Measurements from ENCODE around the gene DMBX1.

DNA sequence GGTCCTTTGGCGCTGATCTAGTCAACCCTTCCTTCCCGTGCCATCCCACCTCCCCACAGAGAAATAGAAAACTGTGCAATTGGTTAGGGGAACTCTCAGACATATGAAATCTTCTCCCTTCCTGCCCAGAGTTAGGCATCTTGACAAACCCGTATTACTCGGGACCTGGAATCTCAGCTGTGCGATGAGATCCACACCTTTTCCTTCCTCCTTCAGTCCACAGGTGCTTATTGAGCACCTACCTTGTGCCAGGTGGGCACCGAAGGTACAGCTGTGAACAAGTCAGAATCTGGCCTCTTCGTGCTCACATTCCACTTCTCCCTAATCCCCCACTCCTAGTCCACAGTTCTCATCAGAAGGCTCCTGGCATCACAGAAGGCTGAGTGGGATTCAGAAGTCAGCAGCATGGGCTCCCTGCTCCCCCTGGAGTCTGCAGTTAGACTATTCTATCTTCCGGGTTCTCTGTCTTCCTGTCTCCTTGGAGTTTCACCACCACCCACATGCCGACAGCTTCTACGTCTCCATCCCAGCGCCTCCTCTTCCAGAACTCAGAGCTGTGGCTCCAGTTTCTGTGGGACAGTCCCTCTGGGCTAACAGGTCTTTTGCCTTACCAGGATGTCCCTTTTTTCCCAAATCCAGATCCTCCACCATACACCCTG, 38.8 kb downstream of the DMBX1 start:
- TF ChIP-seq, protein P1, sequence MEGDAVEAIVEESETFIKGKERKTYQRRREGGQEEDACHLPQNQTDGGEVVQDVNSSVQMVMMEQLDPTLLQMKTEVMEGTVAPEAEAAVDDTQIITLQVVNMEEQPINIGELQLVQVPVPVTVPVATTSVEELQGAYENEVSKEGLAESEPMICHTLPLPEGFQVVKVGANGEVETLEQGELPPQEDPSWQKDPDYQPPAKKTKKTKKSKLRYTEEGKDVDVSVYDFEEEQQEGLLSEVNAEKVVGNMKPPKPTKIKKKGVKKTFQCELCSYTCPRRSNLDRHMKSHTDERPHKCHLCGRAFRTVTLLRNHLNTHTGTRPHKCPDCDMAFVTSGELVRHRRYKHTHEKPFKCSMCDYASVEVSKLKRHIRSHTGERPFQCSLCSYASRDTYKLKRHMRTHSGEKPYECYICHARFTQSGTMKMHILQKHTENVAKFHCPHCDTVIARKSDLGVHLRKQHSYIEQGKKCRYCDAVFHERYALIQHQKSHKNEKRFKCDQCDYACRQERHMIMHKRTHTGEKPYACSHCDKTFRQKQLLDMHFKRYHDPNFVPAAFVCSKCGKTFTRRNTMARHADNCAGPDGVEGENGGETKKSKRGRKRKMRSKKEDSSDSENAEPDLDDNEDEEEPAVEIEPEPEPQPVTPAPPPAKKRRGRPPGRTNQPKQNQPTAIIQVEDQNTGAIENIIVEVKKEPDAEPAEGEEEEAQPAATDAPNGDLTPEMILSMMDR (IDR thresholded peaks at IDR 0.05; ENCODE audit: poor library complexity, severe bottlenecking) = no peak
- no peak for TF ChIP-seq TAF1 (IDR thresholded peaks at IDR 0.05; ENCODE audit: low read depth)
- TF ChIP-seq, protein P2, sequence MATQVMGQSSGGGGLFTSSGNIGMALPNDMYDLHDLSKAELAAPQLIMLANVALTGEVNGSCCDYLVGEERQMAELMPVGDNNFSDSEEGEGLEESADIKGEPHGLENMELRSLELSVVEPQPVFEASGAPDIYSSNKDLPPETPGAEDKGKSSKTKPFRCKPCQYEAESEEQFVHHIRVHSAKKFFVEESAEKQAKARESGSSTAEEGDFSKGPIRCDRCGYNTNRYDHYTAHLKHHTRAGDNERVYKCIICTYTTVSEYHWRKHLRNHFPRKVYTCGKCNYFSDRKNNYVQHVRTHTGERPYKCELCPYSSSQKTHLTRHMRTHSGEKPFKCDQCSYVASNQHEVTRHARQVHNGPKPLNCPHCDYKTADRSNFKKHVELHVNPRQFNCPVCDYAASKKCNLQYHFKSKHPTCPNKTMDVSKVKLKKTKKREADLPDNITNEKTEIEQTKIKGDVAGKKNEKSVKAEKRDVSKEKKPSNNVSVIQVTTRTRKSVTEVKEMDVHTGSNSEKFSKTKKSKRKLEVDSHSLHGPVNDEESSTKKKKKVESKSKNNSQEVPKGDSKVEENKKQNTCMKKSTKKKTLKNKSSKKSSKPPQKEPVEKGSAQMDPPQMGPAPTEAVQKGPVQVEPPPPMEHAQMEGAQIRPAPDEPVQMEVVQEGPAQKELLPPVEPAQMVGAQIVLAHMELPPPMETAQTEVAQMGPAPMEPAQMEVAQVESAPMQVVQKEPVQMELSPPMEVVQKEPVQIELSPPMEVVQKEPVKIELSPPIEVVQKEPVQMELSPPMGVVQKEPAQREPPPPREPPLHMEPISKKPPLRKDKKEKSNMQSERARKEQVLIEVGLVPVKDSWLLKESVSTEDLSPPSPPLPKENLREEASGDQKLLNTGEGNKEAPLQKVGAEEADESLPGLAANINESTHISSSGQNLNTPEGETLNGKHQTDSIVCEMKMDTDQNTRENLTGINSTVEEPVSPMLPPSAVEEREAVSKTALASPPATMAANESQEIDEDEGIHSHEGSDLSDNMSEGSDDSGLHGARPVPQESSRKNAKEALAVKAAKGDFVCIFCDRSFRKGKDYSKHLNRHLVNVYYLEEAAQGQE (IDR thresholded peaks at IDR 0.05; ENCODE audit: borderline replicate concordance) = no peak
- no peak for TF ChIP-seq EP300 (conservative IDR thresholded peaks at IDR 0.05; ENCODE audit: poor library complexity, severe bottlenecking)
- no peak for TF ChIP-seq POLR2AphosphoS5 (IDR thresholded peaks at IDR 0.05)
- TF ChIP-seq MXI1 (conservative IDR thresholded peaks at IDR 0.05; ENCODE audit: poor library complexity, severe bottlenecking) = no peak
- TF ChIP-seq EZH2 (IDR thresholded peaks at IDR 0.05; ENCODE audit: borderline replicate concordance, insufficient read depth, low read length, poor library complexity, severe bottlenecking) = no peak

Measured in neural cell (in vitro differentiated cells).